ENCODE data around the gene ALDH1A3.

DNA sequence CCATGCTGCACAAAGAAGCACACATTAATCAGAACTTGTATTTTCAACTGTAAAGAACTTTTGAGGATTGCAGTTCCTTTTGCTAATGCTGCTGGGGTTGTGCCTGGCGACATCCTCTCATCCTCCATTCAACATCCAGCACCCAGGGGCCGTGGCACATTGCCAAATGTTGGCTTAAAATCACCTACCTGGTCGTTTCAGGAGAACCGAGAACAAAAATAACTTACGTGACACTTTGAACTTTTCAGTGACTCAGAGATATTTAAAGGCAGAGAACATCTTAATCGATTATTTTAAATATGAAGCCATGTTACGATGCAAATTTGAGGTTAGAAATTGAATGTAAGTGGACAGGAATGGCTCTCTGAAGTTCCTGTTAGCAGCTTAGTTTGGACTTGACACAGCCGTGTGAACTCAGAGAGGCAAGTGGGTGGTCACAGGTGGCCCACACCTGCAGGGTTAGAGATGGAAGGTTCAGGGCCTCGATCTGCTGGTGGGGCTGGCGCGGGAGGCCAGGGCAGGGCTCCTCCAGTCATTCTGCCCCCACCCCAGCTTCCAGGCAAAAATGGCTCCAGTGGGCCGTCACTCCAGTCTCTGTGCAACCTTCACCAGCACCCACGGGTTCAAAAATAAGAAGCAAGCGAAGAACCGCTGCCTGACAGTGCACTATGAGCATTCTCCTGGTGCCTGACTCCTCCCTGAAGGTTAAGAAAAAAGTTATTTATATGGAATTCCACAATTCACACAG is 51.7 kb downstream of the ALDH1A3 start:
- TF ChIP-seq POLR2AphosphoS5 (IDR thresholded peaks at IDR 0.05; ENCODE audit: low read depth, low read length) (no peak), RAD21 (IDR thresholded peaks at IDR 0.05; ENCODE audit: low read depth) (no peak)
- TF ChIP-seq, protein P1, sequence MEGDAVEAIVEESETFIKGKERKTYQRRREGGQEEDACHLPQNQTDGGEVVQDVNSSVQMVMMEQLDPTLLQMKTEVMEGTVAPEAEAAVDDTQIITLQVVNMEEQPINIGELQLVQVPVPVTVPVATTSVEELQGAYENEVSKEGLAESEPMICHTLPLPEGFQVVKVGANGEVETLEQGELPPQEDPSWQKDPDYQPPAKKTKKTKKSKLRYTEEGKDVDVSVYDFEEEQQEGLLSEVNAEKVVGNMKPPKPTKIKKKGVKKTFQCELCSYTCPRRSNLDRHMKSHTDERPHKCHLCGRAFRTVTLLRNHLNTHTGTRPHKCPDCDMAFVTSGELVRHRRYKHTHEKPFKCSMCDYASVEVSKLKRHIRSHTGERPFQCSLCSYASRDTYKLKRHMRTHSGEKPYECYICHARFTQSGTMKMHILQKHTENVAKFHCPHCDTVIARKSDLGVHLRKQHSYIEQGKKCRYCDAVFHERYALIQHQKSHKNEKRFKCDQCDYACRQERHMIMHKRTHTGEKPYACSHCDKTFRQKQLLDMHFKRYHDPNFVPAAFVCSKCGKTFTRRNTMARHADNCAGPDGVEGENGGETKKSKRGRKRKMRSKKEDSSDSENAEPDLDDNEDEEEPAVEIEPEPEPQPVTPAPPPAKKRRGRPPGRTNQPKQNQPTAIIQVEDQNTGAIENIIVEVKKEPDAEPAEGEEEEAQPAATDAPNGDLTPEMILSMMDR (IDR thresholded peaks at IDR 0.05 in 2 of 3, conservative IDR thresholded peaks at IDR 0.05 in 1 of 3; ENCODE audit: borderline replicate concordance in 1 of 3, insufficient read depth in 1 of 3, low read depth in 2 of 3, low read length in 2 of 3): no peak

Measured in HCT116 (cell line).